Measurements from ENCODE around the gene SYT14. TPM values are rescaled to one million over a fixed set of nuclear protein-coding genes. Genes with fewer than 3 reads are reported as not detected.

The SYT14 gene
- total and polyA plus RNA-seq, 2 of the 4 experiments (the other 2 are of a cell fraction): 0.14 to 1.3 TPM

DNA sequence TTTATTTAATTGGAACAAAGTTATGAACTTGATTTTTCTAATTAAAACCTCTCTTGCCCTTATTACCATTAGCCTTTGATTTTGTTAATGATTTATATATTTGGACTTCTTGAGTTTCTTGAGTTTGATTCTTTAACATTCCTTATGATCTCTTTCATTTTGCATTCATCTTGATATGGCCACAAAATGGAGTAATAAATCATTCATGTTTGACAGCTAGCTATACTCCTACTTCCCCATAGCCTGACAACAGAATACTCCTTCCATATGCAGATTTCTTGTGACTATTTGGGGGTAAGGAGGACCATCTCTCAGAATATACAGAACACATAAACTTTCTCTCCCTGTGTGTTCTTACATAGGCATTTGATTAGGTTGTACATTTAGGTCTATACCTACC is 119.6 kb downstream of the SYT14 start:
- Histone ChIP-seq H3K18ac (ENCODE audit: low read depth, low read length) (no peak overlapping the region), H2BK5ac (ENCODE audit: low read depth, low read length, poor library complexity, severe bottlenecking) (no peak overlapping the region), H3K14ac (replicated peaks; ENCODE audit: low read depth, low read length) (no peak overlapping the region), H4K5ac (ENCODE audit: low read depth, low read length) (no peak overlapping the region), H3K36me3 (ENCODE audit: control insufficient read depth, insufficient read depth, low read length) (no peaks in the 10 kb centered on the region), H4K8ac (ENCODE audit: low read depth in 2 of 2, low read length in 2 of 2) (no peak overlapping the region), H2AK5ac (ENCODE audit: low read depth, low read length) (no peak overlapping the region), H3K9me1 (ENCODE audit: insufficient read depth, low read length) (no peaks in the 10 kb centered on the region), H3K9ac (ENCODE audit: low read depth, low read length) (no peak overlapping the region), H2BK120ac (ENCODE audit: low read depth, low read length) (no peak overlapping the region), H3K27ac (ENCODE audit: insufficient read depth, low read length) (no peak overlapping the region), H3K56ac (ENCODE audit: extremely low read depth, insufficient read depth, low read length) (no peak overlapping the region), H3K27me3 (ENCODE audit: control insufficient read depth, insufficient read depth, low read length) (no peaks in the 10 kb centered on the region), H3K4me2 (ENCODE audit: low read depth, low read length) (no peak overlapping the region), H3K4me1 (ENCODE audit: control insufficient read depth, insufficient read depth, low read length) (no peaks in the 10 kb centered on the region), H3K79me1 (ENCODE audit: low read depth in 1 of 2, low read length in 2 of 2) (no peaks in the 10 kb centered on the region), H2AFZ (replicated peaks; ENCODE audit: low read length, poor library complexity) (no peak overlapping the region), H2BK15ac (ENCODE audit: low read depth, low read length) (no peak overlapping the region), H2AK9ac (replicated peaks; ENCODE audit: low read depth, low read length, poor library complexity) (no peak overlapping the region), H3K23ac (ENCODE audit: low read depth, low read length) (no peak overlapping the region), H4K20me1 (ENCODE audit: insufficient read depth, low read length) (no peaks in the 10 kb centered on the region), H3K9me3 (ENCODE audit: control insufficient read depth, insufficient read depth, low read length) (no peaks in the 10 kb centered on the region), H4K91ac (ENCODE audit: insufficient read depth, low read depth, low read length) (no peak overlapping the region), H3K4me3 (ENCODE audit: insufficient read depth, low read depth, low read length) (no peak overlapping the region), H3K4ac (ENCODE audit: low read depth, low read length) (no peak overlapping the region), H2BK20ac (ENCODE audit: low read depth, low read length) (no peak overlapping the region)
- intact Hi-C loops (cut with micrococcal nuclease): no loop called here
- no peak for ATAC-seq (ENCODE audit: low read depth)
- ChIA-PET POLR2A (ENCODE audit: unreplicated experiment) (no interaction called here), CTCF (interaction anchor here (1.7 kb wide), 1 partner anchor 14 kb away, joined by 5 read pairs; no protein-coding TSS in a partner anchor)
- in situ Hi-C loops (cut with MboI; ENCODE audit: low sequenced_read_pairs): no loop called here
- no TSS peak for BruUV-seq (replicated peaks)
- DNase-seq: no peak
- TF ChIP-seq RAD21 (IDR thresholded peaks at IDR 0.05; ENCODE audit: low read length): no peak
- TF ChIP-seq, protein P1, sequence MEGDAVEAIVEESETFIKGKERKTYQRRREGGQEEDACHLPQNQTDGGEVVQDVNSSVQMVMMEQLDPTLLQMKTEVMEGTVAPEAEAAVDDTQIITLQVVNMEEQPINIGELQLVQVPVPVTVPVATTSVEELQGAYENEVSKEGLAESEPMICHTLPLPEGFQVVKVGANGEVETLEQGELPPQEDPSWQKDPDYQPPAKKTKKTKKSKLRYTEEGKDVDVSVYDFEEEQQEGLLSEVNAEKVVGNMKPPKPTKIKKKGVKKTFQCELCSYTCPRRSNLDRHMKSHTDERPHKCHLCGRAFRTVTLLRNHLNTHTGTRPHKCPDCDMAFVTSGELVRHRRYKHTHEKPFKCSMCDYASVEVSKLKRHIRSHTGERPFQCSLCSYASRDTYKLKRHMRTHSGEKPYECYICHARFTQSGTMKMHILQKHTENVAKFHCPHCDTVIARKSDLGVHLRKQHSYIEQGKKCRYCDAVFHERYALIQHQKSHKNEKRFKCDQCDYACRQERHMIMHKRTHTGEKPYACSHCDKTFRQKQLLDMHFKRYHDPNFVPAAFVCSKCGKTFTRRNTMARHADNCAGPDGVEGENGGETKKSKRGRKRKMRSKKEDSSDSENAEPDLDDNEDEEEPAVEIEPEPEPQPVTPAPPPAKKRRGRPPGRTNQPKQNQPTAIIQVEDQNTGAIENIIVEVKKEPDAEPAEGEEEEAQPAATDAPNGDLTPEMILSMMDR (conservative IDR thresholded peaks at IDR 0.05; ENCODE audit: low read depth, low read length): no peak
- TF ChIP-seq BHLHE40 (IDR thresholded peaks at IDR 0.05; ENCODE audit: low read depth, low read length): no peak
- no peak for TF ChIP-seq MAZ (IDR thresholded peaks at IDR 0.05; ENCODE audit: borderline replicate concordance, low read depth, low read length)
- TF ChIP-seq CEBPB (IDR thresholded peaks at IDR 0.05; ENCODE audit: low read depth, low read length): no peak
- no peak for TF ChIP-seq SMC3 (IDR thresholded peaks at IDR 0.05; ENCODE audit: low read depth, low read length)
- TF ChIP-seq, protein P2, sequence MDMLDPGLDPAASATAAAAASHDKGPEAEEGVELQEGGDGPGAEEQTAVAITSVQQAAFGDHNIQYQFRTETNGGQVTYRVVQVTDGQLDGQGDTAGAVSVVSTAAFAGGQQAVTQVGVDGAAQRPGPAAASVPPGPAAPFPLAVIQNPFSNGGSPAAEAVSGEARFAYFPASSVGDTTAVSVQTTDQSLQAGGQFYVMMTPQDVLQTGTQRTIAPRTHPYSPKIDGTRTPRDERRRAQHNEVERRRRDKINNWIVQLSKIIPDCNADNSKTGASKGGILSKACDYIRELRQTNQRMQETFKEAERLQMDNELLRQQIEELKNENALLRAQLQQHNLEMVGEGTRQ (IDR thresholded peaks at IDR 0.05; ENCODE audit: low read depth, low read length): no peak
- no peak for TF ChIP-seq NFE2L2 (IDR thresholded peaks at IDR 0.05; ENCODE audit: low read depth, low read length)
- no peak for TF ChIP-seq MXI1 (IDR thresholded peaks at IDR 0.05; ENCODE audit: borderline replicate concordance, low read depth, low read length)
- dilution Hi-C loops (cut with HindIII; ENCODE audit: low sequenced_read_pairs, unreplicated experiment): no loop called here
